HepG2 (cell line): Measurements from ENCODE around the gene MLNR. TPM values are rescaled to one million over a fixed set of nuclear protein-coding genes. Genes with fewer than 3 reads are reported as not detected.

Experiments used
- BCLAF1 ChIP-seq: fragments of 450-650 bp; IDR thresholded peaks from 2 replicates; pipeline ENCODE4 v1.6.1; 2017; ENCODE audit warnings: mild to moderate bottlenecking
- CCAR2 ChIP-seq: fragments of 200-400 bp; formaldehyde crosslinking; optimal IDR thresholded peaks from 2 replicates; pipeline ENCODE3; 2018; ENCODE audit warnings: low read depth, mild to moderate bottlenecking, low read length, moderate library complexity
- E2F1 ChIP-seq: sonication (generic); formaldehyde crosslinking; IDR thresholded peaks from 2 replicates; pipeline ENCODE4 v1.5.0; 2020; ENCODE audit warnings: missing genetic modification reagents
- FOXP1 ChIP-seq, 2 experiments: fragments of 450-650 bp in 1 of 2; IDR thresholded peaks; 2 replicates each; pipeline ENCODE4 v1.6.1; 2017 to 2018; ENCODE audit warnings: antibody characterized with exemption in 1 of 2
- GRHL1 ChIP-seq: sonication (generic); formaldehyde crosslinking; conservative IDR thresholded peaks from 2 replicates; pipeline ENCODE4 v1.8.0; 2022; ENCODE audit warnings: missing genetic modification reagents
- IRX3 ChIP-seq: sonication (generic); formaldehyde crosslinking; IDR thresholded peaks from 2 replicates; pipeline ENCODE4 v1.8.1; 2023; ENCODE audit warnings: mild to moderate bottlenecking, low read depth, missing genetic modification reagents, borderline replicate concordance
- ISL2 ChIP-seq: sonication (generic); formaldehyde crosslinking; IDR thresholded peaks from 2 replicates; pipeline ENCODE4 v1.5.0; 2020; ENCODE audit warnings: missing genetic modification reagents
- MAFK ChIP-seq, 2 experiments: IDR thresholded peaks in 1 of 2; conservative IDR thresholded peaks in 1 of 2; 2 replicates each; pipeline ENCODE4 v1.6.1; 2011; ENCODE audit warnings: improper control_type of control experiment in 2 of 2, low read length in 2 of 2
- MXD1 ChIP-seq: sonication (generic); formaldehyde crosslinking; IDR thresholded peaks from 2 replicates; pipeline ENCODE4 v1.4.0; 2020; ENCODE audit warnings: mild to moderate bottlenecking, missing genetic modification reagents
- NFE2L2 ChIP-seq: fragments of 150-350 bp; IDR thresholded peaks from 2 replicates; pipeline ENCODE4 v1.6.1; 2014; ENCODE audit warnings: low read length
- SIX4 ChIP-seq: sonication (generic); formaldehyde crosslinking; IDR thresholded peaks from 2 replicates; pipeline ENCODE4 v1.4.0; 2020; ENCODE audit warnings: missing genetic modification reagents
- ZBTB2 ChIP-seq: sonication (generic); formaldehyde crosslinking; IDR thresholded peaks from 2 replicates; pipeline ENCODE4 v1.8.0; 2022; ENCODE audit warnings: low read depth, missing genetic modification reagents
- ZMAT3 ChIP-seq: sonication (generic); formaldehyde crosslinking; conservative IDR thresholded peaks from 2 replicates; pipeline ENCODE4 v1.7.0; 2021; ENCODE audit warnings: missing genetic modification reagents
- ZNF143 ChIP-seq: sonication (generic); formaldehyde crosslinking; IDR thresholded peaks from 2 replicates; pipeline ENCODE4 v1.4.0; 2020; ENCODE audit warnings: missing genetic modification reagents
- ZNF768 ChIP-seq: sonication (generic); formaldehyde crosslinking; IDR thresholded peaks from 2 replicates; pipeline ENCODE4 v1.4.0; 2020; ENCODE audit warnings: missing genetic modification reagents
- ZNF776 ChIP-seq: sonication (generic); formaldehyde crosslinking; IDR thresholded peaks from 2 replicates; pipeline ENCODE4 v1.4.0; 2020; ENCODE audit warnings: mild to moderate bottlenecking, missing genetic modification reagents
- polyA plus RNA-seq, 8 experiments: library from polyadenylated mRNA; depleted of rRNA in 3 of 8; stranded (reverse) in 7 of 8; unstranded in 1 of 8; fragments of >200 nt; fragmentation: Illumina TruSeq in 4 of 8; extraction: Trizol in 4 of 8; gene quantifications; 2 replicates each; pipeline versions ENCODE4 v1.2.1 to v1.2.3, GENCODE V29; 2011 to 2016; ENCODE audit warnings: low read depth in 4 of 8, missing spikeins in 1 of 8, mixed read lengths in 1 of 8; ENCODE audit not compliant: insufficient read depth in 1 of 8
- total RNA-seq, 5 experiments: library from RNA; depleted of rRNA; stranded (reverse); fragments of >200 nt; fragmentation: Illumina TruSeq; extraction: Trizol; gene quantifications; 2 replicates each; pipeline ENCODE4 v1.2.3, GENCODE V29; 2016; ENCODE audit warnings: low read depth in 1 of 5
- TF ChIP-seq, protein P1 (sequence below): sonication (generic); formaldehyde crosslinking; IDR thresholded peaks from 2 replicates; pipeline ENCODE4 v1.4.0; 2020; ENCODE audit warnings: missing genetic modification reagents

Gene MLNR
- total and polyA plus RNA-seq, 2 of the 13 experiments (the other 11 are each of a cell fraction or from before 2014, with no cell fraction given): 0.46 TPM; not detected in 1

DNA sequence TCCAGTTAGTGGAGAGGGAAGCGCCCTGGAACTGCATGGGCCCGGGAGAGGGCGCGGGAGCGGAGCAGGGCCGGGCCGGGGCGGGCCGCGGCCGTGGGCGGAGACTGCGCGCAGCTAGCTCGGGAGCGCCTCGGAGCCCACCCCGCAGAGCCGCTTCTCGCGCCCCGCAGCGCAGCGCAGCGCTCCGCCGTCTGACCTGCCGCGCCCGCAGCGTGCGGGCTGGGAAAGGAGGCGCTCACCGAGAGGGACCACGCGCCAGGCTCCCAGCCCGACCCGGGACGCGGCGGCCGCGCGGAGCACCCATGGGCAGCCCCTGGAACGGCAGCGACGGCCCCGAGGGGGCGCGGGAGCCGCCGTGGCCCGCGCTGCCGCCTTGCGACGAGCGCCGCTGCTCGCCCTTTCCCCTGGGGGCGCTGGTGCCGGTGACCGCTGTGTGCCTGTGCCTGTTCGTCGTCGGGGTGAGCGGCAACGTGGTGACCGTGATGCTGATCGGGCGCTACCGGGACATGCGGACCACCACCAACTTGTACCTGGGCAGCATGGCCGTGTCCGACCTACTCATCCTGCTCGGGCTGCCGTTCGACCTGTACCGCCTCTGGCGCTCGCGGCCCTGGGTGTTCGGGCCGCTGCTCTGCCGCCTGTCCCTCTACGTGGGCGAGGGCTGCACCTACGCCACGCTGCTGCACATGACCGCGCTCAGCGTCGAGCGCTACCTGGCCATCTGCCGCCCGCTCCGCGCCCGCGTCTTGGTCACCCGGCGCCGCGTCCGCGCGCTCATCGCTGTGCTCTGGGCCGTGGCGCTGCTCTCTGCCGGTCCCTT, at the start of gene MLNR (continued):
- TF ChIP-seq CCAR2: no peak
- TF ChIP-seq MXD1 (CRISPR knock-in tag): no peak; the same call in 1 of the 2 replicates
- TF ChIP-seq SIX4 (CRISPR knock-in tag): no peak
- no peak for TF ChIP-seq ISL2 (CRISPR knock-in tag)
- TF ChIP-seq, protein P1, sequence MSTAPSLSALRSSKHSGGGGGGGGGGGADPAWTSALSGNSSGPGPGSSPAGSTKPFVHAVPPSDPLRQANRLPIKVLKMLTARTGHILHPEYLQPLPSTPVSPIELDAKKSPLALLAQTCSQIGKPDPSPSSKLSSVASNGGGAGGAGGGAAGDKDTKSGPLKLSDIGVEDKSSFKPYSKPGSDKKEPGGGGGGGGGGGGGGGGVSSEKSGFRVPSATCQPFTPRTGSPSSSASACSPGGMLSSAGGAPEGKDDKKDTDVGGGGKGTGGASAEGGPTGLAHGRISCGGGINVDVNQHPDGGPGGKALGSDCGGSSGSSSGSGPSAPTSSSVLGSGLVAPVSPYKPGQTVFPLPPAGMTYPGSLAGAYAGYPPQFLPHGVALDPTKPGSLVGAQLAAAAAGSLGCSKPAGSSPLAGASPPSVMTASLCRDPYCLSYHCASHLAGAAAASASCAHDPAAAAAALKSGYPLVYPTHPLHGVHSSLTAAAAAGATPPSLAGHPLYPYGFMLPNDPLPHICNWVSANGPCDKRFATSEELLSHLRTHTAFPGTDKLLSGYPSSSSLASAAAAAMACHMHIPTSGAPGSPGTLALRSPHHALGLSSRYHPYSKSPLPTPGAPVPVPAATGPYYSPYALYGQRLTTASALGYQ (CRISPR knock-in tag): 0 out of 2 replicates have a peak, but pooled peaks have one; percentile 52
- 0 out of 2 replicates have a peak, but pooled peaks have one; percentile 5 for TF ChIP-seq ZNF143 (CRISPR knock-in tag)
- TF ChIP-seq FOXP1 (IDR thresholded peaks at IDR 0.05): no peak
- no peak for TF ChIP-seq FOXP1 (CRISPR knock-in tag; IDR thresholded peaks at IDR 0.05)
- TF ChIP-seq ZNF768: 0 out of 2 replicates have a peak, but pooled peaks have one; percentile 19
- TF ChIP-seq BCLAF1: no peak
- peak; percentile 77; the same call in 1 of the 2 replicates for TF ChIP-seq ZNF776 (CRISPR knock-in tag)
- no peak for TF ChIP-seq MAFK (conservative IDR thresholded peaks at IDR 0.05 in 1 of 2, IDR thresholded peaks at IDR 0.05 in 1 of 2; ENCODE audit: low read length in 2 of 2)
- no peak for TF ChIP-seq NFE2L2
- TF ChIP-seq GRHL1 (CRISPR knock-in tag): no peak
- TF ChIP-seq ZMAT3 (CRISPR knock-in tag): no peak
- 0 out of 2 replicates have a peak, but pooled peaks have one; percentile 36 for TF ChIP-seq E2F1
- TF ChIP-seq IRX3: 0 out of 2 replicates have a peak, but pooled peaks have one; percentile 29
- 0 out of 2 replicates have a peak, but pooled peaks have one; percentile 46 for TF ChIP-seq ZBTB2
